GM18499 (cell line): ENCODE data around the gene ROBO1.

Experiments
- ATAC-seq: cut with Tn5 transposase; IDR thresholded peaks from one replicate; pipeline ENCODE4 v1.9.1; 2021; ENCODE audit warnings: moderate number of reproducible peaks; ENCODE audit not compliant: insufficient read depth, unreplicated experiment

Gene ROBO1

GRCh38 chr3:79488407-79488806 is 279.4 kb downstream of the ROBO1 start:
- no peak for ATAC-seq

- no peak for ATAC-seq
Observed at GRCh38 chr3:79480746-79481145, 287.1 kb downstream of the ROBO1 start.

- no peak for ATAC-seq
Observed at GRCh38 chr3:79478620-79479019, 289.2 kb downstream of the ROBO1 start.

GRCh38 chr3:79477242-79477641 is 290.6 kb downstream of the ROBO1 start:
- ATAC-seq: no peak

GRCh38 chr3:79473993-79474392 is 293.8 kb downstream of the ROBO1 start:
- no peak for ATAC-seq

GRCh38 chr3:79467721-79468120 is 300.1 kb downstream of the ROBO1 start:
- no peak for ATAC-seq

- ATAC-seq: no peak
Observed at GRCh38 chr3:79461129-79461792, 306.5 kb downstream of the ROBO1 start.

GRCh38 chr3:79453600-79453999 is 314.2 kb downstream of the ROBO1 start:
- no peak for ATAC-seq

GRCh38 chr3:79436387-79436786 is 331.4 kb downstream of the ROBO1 start:
- ATAC-seq: no peak

- no peak for ATAC-seq
Observed at GRCh38 chr3:79427081-79427480, 340.7 kb downstream of the ROBO1 start.

- ATAC-seq: no peak
Observed at GRCh38 chr3:79424811-79425210, 343.0 kb downstream of the ROBO1 start.

GRCh38 chr3:79423417-79423816 is 344.4 kb downstream of the ROBO1 start:
- no peak for ATAC-seq

GRCh38 chr3:79421273-79421672 is 346.5 kb downstream of the ROBO1 start:
- ATAC-seq: no peak

GRCh38 chr3:79418855-79419621 is 348.8 kb downstream of the ROBO1 start:
- no peak for ATAC-seq

GRCh38 chr3:79415356-79415755 is 352.4 kb downstream of the ROBO1 start:
- ATAC-seq: no peak

- no peak for ATAC-seq
Observed at GRCh38 chr3:79414806-79415205, 353.0 kb downstream of the ROBO1 start.

- ATAC-seq: no peak
Observed at GRCh38 chr3:79414035-79414434, 353.8 kb downstream of the ROBO1 start.

- no peak for ATAC-seq
Observed at GRCh38 chr3:79412537-79412936, 355.3 kb downstream of the ROBO1 start.

GRCh38 chr3:79410617-79411016 is 357.2 kb downstream of the ROBO1 start:
- no peak for ATAC-seq

- no peak for ATAC-seq
Observed at GRCh38 chr3:79410136-79410535, 357.7 kb downstream of the ROBO1 start.

GRCh38 chr3:79406175-79406574 is 361.6 kb downstream of the ROBO1 start:
- ATAC-seq: no peak

- ATAC-seq: no peak
Observed at GRCh38 chr3:79405183-79405582, 362.6 kb downstream of the ROBO1 start.
